Activated CD4-positive, alpha-beta T cell treated with anti-CD3 and anti-CD28 coated beads, Interleukin-2, amount 50 U/mL, for 1 hour (primary cell): ENCODE measurements around the gene DPP6.

ENCODE experiments used
- DNase-seq: peaks from one replicate; pipeline ENCODE4 v3.0.0-alpha.2; 2020

DPP6 gene

GRCh38 chr7:154902600-154903082 is 850.4 kb downstream of the DPP6 start:
- no peak for DNase-seq

GRCh38 chr7:154903083-154903731 is 851.0 kb downstream of the DPP6 start:
- DNase-seq = no peak

GRCh38 chr7:154905146-154905545 is 852.9 kb downstream of the DPP6 start:
- no peak for DNase-seq

- no peak for DNase-seq
These were observed 853.4 kb downstream of the DPP6 start for GRCh38 chr7:154905615-154906014.

- no peak for DNase-seq
These were observed 854.0 kb downstream of the DPP6 start for GRCh38 chr7:154906201-154906600.

- DNase-seq = no peak
These were observed 854.6 kb downstream of the DPP6 start for GRCh38 chr7:154906736-154907355.

GRCh38 chr7:154907651-154908620 is 855.7 kb downstream of the DPP6 start:
- DNase-seq = no peak

GRCh38 chr7:154909241-154910105 is 857.3 kb downstream of the DPP6 start:
- DNase-seq = no peak

- DNase-seq = no peak
These were observed 857.9 kb downstream of the DPP6 start for GRCh38 chr7:154910125-154910524.

- DNase-seq = no peak
These were observed 858.8 kb downstream of the DPP6 start for GRCh38 chr7:154910977-154911376.

GRCh38 chr7:154911411-154911810 is 859.2 kb downstream of the DPP6 start:
- no peak for DNase-seq

GRCh38 chr7:154911862-154912455 is 859.8 kb downstream of the DPP6 start:
- no peak for DNase-seq

GRCh38 chr7:154912871-154913637 is 860.9 kb downstream of the DPP6 start:
- no peak for DNase-seq

GRCh38 chr7:154913638-154914307 is 861.6 kb downstream of the DPP6 start:
- peak; percentile 89 for DNase-seq

GRCh38 chr7:154914308-154914995 is 862.3 kb downstream of the DPP6 start:
- no peak for DNase-seq

- DNase-seq = no peak
These were observed 862.8 kb downstream of the DPP6 start for GRCh38 chr7:154914996-154915380.

- DNase-seq = no peak
These were observed 863.4 kb downstream of the DPP6 start for GRCh38 chr7:154915600-154915999.

GRCh38 chr7:154916381-154916780 is 864.2 kb downstream of the DPP6 start:
- DNase-seq = no peak

GRCh38 chr7:154916856-154917807 is 864.9 kb downstream of the DPP6 start:
- no peak for DNase-seq
